Medulla oblongata (tissue), 1 donor: ENCODE measurements around the gene APOBEC3G.
"Not testable (repeated sequence)": the region's sequence is repeated elsewhere in the genome, so short reads cannot be mapped to it uniquely, and the experiment has no call there.

Source experiments
- DNase-seq: peaks from one replicate; pipeline ENCODE4 v3.0.0-alpha.2; 2015; ENCODE audit errors: extremely low spot score

The APOBEC3G gene

GRCh38 chr22:39066442-39067276, 10.4 kb upstream of the APOBEC3G start:
- not testable (repeated sequence) for DNase-seq

- no peak for DNase-seq
Observed at GRCh38 chr22:39068033-39068785, 8.9 kb upstream of the APOBEC3G start.

DNA sequence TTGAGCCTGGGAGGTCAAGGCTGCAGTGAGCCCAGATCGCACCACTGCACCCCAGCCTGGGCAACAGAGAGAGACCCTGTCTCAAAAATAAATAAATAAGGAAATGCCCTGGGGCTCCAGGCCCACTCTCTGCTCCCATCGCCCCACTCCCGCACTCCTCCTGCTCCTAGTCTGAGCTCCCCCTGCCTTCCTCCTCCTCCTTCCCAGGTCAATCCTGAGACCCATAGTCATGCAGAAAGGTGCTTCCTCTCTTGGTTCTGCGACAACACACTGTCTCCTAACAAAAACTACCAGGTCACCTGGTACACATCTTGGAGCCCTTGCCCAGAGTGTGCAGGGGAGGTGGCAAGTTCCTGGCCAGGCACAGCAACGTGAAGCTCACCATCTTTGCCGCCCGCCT, 6.9 kb upstream of the APOBEC3G start:
- DNase-seq, result no peak

DNA sequence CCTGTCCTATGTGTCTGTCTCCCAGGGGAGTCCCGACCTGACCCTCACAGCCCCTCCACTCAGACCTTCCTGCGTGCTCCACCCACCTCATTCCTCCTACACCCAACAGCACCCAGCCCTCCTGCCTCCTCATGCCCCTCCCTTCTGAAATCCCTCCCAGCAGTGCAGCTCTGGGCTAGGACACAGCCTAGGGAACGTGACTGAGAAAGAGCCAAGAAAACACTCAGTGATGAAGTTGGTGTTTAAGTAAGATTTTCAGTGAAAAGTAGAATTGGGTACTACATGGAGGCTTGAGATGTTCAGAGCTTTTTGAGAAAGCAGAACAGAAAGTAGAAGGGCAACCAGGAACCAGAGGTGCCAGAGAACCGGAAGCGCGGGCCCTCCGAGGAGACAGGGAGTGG, 4.5 kb upstream of the APOBEC3G start:
- DNase-seq, result peak; percentile 13

- no peak for DNase-seq
Observed at GRCh38 chr22:39073981-39074380, 3.1 kb upstream of the APOBEC3G start.

DNA sequence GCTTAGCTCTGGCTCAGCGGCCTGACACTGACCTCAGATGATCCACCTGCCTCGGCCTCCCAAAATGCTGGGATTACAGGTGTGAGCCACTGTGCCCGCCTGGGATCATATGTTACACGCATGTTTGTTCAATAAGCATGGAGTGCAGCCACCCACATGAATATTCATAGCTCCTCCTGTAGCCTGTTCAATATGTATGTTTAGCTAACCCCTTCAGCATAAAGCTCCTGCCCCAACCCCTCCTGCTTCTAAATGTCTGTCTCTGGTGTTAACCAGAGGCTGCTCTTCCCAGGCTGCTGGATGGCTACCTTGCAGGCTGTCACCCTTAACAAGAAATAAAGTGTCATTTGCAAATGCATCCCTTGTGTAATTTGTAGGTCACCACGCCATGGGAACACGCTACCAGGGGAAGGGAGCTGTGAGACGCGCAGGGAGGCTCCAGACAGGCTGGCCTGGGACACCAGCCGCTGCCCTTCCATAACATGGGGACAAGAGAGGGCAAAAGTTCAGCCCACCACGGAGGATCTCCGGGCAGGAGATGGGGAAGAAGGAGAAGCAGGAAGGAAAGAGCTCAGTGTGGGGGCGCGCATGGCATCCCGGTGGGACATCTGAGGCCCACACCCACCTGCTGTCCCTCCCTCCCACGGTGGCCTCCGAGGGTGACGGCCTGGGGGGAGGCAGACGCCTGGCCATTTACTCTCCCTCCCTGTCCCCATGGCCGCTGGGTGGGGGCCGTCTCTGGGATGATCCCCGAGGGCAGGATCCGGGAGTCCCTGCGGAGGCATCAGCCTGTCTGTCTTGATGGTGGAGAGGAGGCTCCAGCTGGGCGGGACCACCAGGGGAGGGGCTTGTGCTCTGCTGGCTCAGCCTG, 685 bp upstream of the APOBEC3G start:
- not testable (repeated sequence) for DNase-seq

- not testable (repeated sequence) for DNase-seq
Observed at GRCh38 chr22:39077912-39078311, 837 bp downstream of the APOBEC3G start.

- no peak for DNase-seq
Observed at GRCh38 chr22:39078329-39078728, 1.3 kb downstream of the APOBEC3G start.

DNA sequence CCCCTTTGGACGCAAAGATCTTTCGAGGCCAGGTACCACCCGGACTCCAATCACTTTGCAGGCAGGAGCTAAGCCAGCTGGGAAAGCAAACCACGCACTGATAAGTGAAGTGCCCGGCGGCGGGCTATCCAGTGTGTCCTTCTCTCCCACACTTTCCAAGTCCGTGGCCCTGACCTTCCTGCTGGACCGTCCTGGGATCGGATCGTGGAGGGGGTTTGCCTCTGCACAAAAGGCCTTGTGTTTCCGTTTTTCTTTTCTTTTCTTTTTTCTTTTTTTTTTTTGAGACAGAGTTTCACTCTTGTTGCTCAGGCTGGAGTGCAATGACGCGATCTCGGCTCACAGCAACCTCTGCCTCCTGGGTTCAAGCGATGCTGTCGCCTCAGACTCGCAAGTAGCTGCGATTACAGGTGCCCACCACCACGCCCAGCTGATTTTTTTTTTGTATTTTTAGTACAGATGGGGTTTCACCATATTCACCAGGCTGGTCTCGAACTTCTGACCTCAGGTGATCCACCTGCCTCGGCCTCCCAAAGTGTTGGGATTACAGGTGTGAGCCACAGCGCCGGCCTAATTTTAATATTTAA, 2.1 kb downstream of the APOBEC3G start:
- not testable (repeated sequence) for DNase-seq

DNA sequence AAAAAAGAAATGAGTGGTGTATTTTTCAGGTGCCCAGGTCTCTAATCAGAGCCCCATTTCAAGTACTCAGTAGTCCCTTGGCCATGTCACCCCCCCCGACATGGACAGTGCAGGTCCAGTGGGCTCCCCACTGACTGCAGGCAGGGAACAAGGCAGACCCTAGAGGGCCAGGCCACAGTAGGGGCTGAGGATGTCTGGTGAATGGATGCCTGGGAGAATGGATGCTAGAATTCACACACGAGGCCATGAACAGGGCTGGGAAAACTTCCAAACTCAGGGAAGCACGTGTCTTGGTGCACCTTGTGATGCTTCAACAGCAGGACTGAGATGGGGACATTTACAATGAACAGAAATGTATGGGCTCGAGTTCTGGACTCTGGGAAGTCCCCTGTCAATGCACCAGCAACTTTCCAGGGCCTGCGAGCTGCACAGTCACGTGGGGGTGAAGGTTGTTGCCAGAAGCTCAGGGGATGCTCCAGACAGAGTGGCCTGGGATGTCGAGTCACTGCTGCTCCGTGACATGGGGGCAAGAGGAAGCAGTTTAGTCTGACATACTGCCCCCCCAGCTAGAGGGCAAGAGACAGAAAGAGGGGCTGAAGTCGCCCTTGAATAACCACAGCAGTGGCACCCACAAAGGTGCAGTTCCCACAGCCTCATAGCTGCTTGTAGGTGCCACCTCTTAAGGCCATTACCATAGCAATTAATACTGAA, 3.1 kb downstream of the APOBEC3G start:
- DNase-seq, result no peak

DNA sequence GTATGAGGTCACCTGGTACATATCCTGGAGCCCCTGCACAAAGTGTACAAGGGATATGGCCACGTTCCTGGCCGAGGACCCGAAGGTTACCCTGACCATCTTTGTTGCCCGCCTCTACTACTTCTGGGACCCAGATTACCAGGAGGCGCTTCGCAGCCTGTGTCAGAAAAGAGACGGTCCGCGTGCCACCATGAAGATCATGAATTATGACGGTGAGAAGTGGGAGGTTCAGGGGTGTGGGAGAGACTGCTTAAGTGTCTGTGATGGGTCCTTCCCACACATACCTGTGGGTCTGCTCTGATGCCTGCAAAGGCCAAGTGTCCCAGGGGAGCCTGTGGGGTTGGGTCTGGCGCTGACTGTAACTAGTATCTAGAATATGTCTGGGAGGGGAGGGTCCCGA, 3.9 kb downstream of the APOBEC3G start:
- no peak for DNase-seq

DNA sequence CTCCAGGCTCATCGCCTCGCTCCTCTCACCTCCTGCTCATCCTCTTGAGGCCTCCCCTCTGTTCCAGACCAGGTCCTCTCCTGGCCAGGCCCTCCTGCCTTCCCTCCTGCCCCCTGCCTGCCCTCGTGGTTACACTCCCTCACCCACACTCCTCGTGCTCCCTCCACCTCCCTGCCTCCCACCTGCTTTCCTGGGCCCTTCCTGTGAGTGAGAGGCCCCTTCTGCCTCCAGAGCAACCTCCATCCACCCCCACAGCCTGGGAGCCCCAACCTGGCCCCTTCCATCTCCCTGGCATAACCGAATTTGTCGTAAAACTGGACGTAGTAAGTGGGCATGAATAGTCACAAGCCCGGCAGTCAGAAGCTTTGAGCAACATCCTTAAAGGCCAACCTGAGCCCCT, 4.5 kb downstream of the APOBEC3G start:
- DNase-seq, result no peak

GRCh38 chr22:39083212-39084165, 6.4 kb downstream of the APOBEC3G start:
- DNase-seq, result no peak

DNA sequence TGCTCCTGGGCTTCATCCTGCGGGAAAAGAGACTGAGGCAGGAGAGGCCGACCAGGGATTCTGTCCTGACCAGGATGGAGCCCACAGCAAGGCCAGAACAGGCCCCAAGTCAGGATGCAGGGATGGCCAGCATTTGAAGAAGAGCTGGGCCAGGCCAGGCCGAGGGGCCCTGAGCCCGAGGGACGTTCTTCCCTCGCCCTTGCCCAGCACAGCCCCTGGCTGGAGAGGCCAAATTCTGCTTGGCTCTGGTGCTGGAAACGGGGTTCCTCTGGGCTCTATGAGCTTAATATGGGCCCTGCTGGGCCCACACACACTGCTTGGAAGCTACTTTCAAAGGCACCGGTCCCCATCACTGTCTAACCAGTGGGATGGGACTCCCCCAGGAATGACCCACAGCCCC, 7.6 kb downstream of the APOBEC3G start:
- no peak for DNase-seq

DNA sequence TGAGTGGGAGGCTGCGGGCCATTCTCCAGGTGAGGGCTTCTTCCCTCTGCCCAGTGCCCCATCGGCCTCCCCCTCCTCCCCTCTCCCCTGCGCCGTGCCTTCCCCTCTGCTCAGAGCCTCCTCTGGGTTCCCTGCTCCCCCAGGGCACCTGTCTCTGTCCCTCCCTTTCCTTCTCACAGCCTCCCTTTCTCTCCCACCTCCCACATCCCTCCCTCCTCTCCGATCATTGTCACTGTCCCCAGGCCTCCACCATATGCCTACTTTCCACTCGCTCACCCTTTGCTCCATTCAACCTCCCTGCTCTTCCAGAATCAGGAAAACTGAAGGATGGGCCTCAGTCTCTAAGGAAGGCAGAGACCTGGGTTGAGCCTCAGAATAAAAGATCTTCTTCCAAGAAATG, 10.0 kb downstream of the APOBEC3G start:
- no peak for DNase-seq

DNA sequence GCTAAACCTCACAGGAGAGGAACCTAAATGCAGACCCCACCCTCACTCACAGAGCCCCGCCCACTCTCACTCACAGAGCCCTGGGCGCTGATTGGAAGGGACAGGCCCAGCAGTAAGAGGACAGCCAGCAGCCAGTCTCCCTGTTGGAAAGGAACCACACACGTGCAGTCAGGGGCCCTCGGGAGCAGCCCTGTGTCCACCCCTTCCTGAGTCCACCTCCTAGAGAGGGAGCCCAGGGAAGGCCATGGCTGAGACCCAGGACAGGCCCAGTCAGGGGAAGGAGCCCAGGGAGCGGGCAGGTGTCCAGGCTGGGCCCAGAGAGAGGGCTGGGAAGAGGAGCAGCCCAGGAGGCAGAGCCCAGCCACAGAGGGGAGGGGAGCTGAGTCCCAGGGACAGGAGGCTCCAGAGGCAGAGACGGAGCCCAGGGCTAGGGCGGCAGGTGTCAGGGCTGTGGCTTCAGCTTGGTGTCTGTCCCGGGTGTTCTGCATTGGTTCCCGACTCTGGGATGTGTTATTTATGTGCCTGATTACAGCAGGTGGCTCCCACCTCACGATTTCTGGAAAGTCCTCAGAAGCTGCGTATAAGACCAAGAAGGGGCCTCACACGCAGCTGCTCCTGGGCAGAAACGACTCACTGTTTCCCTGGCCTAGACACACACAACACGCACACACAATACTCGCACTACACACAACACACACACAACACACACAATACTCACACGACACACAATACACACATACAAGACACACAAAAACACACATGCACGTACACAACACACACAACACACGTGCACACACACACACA, 11.0 kb downstream of the APOBEC3G start:
- peak; percentile 56 for DNase-seq

DNA sequence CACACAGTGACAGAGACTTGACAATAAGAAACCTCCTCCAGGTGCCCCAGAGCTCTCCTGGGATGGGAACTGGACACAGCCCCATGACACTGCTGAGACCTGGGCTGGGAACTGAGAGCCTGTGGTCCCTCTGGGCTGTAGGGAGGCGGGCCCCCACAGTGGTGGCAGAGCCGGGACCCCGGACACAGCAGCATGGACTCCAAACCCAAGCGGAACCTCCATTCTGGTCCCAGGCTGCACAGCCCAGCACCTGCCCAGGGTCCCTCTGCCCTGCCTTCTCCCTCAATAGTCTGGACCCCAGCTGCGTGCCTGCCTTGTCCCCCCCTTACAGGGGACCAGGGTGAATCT, 11.6 kb downstream of the APOBEC3G start:
- no peak for DNase-seq

GRCh38 chr22:39089928-39090327, 12.9 kb downstream of the APOBEC3G start:
- DNase-seq, result no peak

DNA sequence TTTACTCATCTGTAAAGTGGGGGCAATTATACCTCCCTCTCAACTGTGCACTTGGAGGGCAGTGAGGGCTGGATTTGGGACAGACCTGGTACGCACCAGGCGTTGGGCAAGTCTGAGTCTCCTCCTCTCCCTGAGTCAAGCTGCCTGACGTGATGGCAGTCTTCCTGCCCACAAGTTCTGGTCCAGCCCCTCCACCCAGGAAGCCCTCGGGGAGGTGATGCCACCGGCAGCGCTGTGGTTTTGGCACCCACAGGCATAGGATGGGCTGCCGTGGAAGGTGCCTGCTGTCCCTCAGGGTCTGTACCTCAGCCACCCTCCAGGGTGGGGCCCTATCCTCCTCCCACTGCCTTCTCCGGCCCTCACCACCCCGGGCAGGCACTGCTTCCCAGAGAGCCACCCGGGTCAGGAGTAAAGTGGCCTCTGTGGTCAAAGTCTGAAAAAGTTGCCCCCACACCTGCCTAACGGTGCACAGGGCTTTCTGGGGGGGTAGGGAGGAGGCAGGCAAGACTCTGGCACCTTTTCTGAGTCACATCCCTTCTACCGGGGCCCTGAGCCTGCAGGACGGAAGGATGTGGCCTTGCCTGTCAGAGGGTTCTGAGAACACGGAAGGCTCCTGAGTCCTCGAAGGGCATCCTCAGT, 13.5 kb downstream of the APOBEC3G start:
- no peak for DNase-seq
